EH (cell line): ENCODE data around the gene ADPRM.
A peak's percentile ranks its signal among the peaks of the same experiment; 100 is the strongest.

ENCODE experiments used
- DNase-seq: peaks from one replicate; pipeline ENCODE4 v3.0.0-alpha.2; 2015; ENCODE audit warnings: low read depth

The ADPRM gene

GRCh38 chr17:10742431-10742830 lies 45.0 kb downstream of the ADPRM start:
- no peak for DNase-seq

DNA sequence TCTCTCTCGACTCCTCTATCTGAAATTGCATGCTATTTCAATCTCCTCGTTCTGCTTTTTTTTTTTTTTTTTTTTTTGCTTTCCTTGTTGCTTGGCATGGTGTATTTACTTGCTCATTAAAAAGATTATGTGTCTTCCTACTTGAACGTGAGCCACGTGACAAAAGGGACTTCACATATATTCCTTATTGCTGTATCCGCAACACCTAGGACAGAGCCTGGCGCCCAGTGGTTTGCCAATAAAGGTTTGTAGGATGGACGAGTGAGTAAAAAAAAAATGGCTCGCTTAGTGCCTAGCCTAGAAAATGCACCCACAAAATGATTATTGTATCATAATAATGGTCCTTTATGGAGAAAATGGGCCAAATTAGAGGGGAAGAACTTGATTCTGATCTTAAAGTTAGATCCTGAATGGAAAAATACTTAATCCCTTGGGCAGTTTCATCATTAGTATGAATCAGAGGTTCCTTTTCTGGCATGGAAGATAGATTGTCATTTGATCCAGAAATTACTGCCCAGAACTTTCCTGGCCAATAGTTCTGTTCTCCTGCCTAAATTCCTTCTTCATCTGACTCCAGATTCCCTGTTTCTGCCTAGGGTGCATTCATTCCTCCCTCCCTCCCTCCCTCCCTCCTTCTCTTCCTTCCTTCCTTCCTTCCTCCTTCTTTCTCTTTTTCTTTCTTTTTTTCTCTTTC lies 46.1 kb downstream of the ADPRM start:
- DNase-seq, result peak; percentile 63

DNA sequence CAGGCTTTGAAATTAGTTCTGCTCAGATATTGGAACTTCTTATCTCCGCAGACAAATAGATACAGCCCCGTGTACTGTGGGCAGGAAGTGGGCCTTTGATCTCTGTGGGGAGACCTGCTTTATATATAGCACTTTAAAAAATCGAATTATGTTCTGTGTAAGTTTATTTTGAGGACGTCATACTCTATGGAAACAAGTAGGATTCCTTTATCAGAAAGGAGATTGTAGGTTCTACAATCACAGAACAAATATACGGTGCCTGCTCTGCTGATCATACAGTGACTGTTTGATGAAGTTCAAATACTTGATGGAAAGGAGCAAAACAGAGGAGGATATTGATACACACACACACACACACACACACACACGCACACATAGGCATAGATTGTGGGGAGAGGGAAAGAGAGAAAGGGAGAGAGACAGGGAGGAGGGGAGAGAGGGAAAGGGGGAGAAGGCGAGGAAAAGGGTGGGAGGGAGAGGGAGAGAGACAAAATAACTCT lies 47.2 kb downstream of the ADPRM start:
- no peak for DNase-seq

DNA sequence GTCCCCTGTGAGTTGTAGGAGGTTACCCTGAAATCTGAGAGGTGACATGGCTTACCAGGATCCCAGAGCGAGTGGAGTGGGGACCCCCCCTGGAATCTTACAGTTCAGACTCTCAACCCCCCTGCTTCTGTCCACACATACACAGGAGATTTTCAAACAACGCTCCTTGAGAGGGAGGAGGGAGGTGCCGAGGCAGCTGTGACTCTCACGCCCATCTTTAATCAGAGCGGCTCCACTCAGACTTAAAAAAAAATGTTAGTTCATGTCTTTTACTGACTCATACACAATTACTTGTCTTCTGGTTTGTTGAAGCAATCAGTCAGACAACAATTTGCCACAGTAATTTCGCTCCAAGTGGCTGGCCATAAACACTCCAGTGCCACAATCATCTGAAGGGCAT lies 47.8 kb downstream of the ADPRM start:
- peak; percentile 52 for DNase-seq

GRCh38 chr17:10748531-10749181 lies 51.3 kb downstream of the ADPRM start:
- no peak for DNase-seq

DNA sequence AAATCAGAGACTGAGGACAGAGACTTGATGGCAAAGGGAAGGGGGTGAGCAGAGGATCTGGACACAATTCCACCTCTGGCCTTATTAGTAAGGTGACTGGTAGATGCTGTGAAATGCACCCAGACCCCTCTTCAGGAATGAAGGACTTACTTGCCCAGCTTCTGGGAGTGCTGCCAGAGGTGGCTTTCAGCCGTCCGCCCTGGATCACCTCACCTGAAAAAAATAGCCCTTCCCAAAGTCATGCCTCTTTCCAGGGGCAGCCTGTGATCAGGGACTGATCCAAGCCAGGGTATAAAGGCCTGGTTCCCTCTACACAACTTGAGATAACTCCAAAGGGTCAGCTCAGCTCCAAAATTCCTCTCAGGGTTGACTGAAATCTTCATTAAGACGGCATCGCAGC lies 52.8 kb downstream of the ADPRM start:
- DNase-seq, result no peak

GRCh38 chr17:10751563-10751962 lies 54.2 kb downstream of the ADPRM start:
- no peak for DNase-seq

DNA sequence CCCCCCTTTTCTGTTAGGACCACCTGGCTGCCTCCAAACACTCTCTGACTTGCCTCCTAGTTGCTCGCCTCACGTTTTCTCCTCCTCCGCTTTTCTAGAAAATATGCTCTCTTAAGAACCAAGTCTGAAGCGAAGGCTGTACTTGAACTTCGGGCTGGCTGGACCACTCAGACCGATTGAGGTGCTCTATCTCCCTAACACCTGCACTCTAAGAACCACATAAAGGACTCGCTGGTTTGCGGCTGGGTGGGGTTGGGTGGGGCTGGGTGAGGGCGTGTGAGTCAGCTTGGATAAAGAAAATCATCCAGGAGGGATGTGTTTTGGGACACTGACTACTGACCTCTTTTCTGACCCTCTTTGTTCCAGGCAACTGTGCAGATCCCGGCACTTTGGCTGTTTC lies 55.3 kb downstream of the ADPRM start:
- no peak for DNase-seq

DNA sequence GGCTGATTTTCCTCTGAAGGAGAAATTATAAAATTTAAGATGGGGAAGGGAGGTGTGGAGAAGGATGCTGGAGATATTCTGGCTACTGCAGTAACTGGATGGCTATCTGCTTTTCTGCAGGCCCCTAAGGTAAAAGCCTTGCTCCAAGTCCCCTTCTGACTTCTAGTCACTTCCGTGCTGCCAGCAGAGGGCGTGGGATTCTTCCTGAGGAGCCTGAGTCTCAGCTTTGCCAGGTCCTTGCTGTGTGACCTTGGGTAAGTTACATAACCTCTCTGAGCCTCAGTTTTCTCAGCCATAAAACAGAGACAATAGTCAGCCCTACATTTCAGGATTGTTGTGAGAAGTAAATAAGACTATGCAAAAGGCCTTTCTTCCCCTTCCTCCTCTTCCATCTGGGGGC lies 56.7 kb downstream of the ADPRM start:
- peak; percentile 20 for DNase-seq

DNA sequence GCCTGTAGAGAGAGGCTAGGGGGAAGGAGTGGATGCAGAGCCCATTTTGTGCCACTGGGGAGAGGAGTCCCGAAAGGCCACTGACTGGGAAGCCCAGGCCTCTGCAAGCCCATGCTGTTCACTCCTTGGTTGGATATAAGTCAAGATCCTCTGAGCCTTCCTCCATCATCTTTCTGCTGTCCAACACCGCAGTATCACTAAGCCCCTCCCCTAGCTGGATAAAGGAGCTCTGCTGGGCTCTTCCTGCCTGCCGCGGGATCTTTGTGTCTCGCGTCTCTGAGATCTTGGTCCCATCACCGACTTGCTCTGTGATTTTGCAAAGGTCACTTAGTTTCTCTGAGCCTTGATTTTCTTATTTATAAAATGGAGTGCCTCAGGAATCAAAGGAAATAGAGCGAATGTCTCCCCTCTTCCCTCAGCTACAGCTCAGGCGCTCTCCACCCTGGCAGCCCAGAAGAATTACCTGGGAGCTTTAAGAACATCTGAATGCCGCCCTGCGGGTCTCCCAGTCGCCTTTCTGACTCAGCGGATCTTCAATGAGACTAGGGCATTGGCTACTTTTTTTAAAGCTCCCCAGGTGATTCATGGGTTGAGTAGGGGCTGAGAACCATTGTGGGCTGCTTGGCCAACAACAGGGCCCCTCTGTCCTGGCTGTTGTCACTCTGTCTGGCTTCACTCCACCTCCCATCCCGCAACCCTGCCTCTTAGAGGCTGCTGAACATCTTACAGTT lies 57.6 kb downstream of the ADPRM start:
- DNase-seq, result peak; percentile 11

GRCh38 chr17:10755592-10756127 lies 58.3 kb downstream of the ADPRM start:
- DNase-seq, result no peak

GRCh38 chr17:10756185-10756584 lies 58.8 kb downstream of the ADPRM start:
- no peak for DNase-seq

- DNase-seq, result no peak
These were observed 59.2 kb downstream of the ADPRM start for GRCh38 chr17:10756619-10757018.

- no peak for DNase-seq
These were observed 59.7 kb downstream of the ADPRM start for GRCh38 chr17:10757067-10757466.

DNA sequence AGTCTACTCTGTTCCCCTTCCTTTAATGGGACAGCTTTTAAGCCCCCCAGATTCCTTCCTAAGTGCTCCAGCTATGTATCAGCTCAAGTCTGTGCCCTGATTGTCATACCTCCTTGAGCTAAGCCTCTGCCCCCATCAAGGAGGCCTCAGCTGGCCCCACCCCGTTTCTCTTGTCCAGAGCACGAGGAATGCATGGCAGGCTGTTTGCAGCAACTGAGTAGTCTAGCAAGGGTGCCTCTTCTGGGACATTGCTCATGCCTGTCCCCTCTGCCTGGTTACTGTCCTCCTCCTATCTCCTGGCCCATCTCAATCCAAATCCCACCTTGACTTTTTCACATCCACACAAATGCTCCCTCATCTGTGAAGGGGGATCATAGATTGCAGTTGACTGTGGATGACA lies 60.3 kb downstream of the ADPRM start:
- DNase-seq, result no peak

- DNase-seq, result no peak
These were observed 60.7 kb downstream of the ADPRM start for GRCh38 chr17:10758062-10758461.
